Measurements from ENCODE around the gene NPB.
A peak's percentile ranks its signal among the peaks of the same experiment; 100 is the strongest.

Gene NPB

DNA sequence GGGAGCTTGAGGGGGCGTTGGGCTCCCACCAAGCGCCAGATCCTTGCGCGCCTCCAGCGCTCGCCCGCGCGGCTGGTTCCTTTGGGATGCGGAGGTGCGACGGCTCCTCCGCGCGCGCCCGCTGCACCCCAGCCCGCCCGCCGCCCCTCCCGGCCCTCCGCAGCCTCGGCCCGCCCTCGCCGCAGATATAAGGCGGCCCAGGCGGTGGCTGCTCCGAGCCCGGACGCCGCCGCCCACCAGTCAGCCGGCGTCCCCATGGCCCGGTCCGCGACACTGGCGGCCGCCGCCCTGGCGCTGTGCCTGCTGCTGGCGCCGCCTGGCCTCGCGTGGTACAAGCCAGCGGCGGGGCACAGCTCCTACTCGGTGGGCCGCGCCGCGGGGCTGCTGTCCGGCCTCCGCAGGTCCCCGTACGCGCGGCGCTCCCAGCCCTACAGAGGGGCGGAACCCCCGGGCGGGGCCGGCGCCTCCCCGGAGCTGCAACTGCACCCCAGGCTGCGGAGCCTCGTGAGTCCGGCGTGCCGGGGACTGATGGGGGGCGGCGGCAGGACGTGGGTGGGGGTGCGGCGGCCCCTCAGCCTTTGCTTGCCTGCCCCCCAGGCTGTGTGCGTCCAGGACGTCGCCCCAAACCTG is at the start of gene NPB:
NPB (plus strand) TSS at position 216 of the 630 bp plus-strand sequence; CDS start at position 256, 40 bp downstream.
- DNase-seq (ENCODE audit: low read depth) = no peak

DNA sequence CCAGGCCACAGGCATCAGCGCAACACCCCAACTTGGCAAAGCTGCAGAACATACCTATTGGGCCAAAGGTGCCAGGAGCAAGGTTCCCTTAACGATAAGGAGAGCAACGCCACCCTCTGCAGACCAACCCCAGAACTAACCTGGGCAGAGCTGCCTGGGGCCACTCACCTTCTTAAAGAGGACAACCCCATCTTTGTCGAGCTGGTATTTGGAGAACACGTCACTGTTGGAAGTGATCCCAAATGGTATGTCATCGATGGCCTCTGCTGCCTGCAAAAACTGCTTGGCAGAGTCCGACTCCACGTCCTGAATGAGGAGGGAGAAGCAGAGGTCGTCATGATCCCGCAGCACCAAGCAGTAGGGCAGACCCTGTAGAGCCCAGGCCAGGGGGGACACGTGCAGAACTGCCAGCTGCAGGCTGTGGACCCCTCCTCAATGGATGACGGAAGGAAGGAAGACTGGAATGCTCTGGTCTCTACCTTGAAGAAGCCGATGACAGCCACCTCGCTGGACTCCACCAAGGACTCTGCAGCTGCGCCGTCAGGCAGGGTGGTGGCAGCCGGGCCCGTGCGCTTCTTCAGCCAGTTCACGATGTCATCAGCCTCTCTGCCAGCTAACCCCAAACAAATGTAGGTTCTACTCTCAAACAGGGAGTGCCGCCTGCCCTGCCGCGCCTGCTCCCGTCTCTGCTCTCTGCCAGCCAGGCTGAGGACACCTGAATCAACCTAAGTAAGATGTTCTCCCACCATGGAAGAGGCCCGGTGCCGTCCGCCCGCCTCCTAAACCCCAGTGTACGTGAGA is 46.9 kb upstream of the NPB start:
- DNase-seq (ENCODE audit: low read depth) = no peak

DNA sequence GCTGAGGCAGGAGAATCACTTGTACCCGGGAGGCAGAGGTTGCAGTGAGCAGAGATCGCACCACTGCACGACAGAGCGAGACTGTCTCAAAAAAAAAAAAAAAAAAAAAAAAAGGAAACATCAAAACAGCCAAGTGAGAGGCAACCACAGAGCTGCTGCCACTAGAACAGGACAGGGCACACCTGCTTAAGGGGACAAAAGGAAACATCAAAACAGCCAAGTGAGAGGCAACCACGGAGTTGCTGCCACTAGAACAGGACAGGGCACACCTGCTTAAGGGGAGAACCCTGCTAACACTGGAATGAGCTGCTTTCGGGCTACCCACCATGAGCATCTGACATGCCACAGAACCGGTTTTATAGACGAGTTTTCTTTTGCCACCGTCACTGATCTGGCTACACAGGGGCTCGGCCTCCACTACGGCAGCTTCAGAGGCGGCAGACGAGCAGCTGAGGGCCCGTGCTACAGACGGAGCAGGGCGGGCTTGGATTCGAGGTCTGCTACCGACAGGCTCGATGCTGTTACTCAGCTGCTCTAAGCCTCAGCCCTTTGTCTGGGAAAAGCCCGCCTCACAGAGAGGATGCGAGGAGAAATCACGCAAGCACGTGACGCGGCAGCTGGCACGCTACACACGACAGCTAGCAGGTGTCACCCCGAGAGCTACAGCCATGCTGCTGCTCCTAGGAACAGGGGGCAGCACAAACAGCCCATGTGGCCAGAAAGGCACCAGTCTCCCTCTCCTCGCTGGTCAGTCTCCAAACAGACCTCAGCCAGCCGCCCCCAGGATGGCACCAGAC is 43.7 kb upstream of the NPB start:
- no peak for DNase-seq (ENCODE audit: low read depth)

DNA sequence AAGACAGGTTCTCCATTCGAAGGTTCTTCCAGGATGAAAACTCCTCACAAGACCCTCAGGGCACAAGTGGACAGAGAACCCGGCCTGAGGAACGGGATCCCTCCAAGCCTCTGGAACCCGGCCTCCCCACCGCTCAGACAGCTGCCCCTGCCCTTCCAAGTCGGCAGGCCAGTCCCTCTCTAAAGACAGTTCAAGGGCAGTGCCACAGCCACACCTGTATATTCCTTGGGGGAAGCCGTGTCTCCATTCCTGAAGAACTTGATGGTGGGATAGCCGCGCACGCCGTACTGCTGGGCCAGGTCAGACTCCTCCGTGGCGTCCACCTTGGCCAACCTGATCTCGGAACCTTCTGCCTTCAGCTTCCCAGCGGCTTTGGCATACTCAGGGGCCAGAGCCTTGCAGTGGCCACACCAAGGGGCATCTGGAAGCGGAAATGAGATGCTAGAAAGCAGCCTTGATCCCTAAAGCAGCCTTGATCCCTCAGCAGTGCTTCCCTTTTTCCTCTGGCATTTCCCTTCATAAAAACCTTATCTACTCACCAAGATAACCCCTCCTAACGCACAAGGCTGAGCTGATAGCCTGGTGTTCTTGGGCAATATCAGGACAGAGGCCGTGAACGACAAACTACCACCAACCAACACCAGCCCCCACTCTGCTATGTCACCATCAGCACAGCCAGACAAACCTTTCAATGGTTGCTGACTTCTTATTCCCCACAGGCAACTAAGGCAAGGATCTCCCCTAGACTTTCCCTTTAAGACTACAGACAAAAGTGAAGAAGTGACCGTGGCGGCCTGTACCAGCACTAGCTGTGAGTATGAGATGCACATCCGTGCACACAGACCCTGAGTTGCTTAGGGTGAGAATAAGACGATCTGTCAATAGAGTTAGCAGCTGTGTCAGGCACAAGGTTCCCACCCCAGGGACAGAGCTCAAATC is 42.8 kb upstream of the NPB start:
- DNase-seq (ENCODE audit: low read depth) = no peak

DNA sequence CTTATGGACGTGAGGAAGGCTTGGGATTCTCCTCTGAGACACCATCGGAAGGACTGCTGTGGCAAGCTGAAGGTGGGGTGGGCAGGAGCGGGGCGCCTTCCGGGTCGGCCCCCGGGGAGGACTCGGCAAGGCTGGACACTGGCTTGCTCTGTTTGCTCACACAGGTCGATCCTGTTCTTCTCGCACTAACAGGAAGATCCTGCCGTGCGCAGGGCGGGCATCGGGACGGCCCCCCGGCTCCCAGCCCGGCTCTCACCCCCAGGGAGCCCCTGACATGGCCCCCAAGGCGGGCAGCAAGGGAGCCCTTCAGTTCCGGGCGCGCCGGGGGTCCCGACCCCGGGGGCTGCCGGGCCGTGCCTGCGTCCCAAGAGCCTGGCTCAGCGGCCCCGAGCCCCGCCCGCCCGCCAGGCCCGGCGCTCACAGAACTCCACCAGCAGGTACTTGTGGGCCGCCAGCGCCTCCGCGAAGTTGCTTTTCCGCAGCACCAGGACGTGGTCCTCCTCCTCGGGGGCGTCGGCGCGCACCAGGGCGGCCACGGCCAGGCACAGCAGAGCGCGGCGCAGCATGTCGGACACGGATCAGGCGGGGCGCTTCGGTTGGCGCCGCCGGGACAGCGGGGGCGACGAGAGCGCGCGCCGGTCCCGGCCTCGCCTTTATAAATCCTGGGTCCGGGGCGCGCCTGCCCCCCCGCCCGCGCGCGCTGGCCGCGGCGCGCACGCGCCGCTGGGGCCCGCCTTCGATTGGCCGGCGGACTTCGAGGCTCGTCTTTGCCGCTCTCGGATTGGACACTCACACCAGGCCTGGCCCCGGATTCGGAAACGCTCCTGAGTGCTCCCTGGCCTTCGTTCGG is 41.9 kb upstream of the NPB start, which contains the start of gene P4HB:
P4HB (minus strand) TSS at position 630 of the 850 bp plus-strand sequence; CDS start at position 566, 64 bp downstream.
- DNase-seq (ENCODE audit: low read depth) = no peak

DNA sequence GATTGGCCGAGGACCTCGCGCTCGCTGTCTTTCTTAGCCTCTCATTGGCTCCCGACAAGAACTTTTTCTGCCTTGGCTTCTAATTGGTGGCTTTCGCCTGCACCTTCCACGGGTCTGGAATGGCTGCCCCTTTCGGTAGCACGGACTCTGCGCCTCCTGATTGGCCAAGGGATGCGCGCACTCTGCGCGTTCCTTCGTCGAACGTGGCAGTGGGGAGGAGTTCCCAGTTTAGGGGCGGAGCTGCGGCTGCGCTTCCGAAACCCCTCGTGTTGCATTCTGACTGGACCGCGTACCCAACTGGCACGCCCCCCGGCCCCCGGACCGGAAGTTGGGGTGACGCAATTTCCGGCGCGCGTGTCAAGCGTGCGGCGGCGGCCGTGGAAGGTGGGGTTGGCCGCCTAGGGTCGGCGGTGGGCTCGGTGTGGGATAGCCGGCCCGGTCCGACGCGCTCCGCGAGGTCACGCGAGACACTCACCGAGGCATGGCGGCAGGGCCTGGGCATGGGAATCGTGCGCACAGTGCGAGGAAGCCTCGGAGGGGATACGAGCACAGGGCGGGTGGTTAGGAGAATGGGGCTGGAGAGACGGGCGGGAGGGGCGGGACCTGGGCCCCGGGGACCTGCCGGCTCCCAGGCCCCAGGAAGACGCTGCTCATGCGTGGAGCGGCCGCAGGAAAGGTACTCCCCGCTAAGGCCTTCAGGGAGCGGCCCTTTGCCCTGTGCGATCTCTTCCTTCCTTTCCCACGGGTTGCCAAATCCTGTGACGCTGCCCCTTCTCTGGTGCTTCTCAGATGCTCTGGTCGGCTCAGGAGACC is 41.1 kb upstream of the NPB start:
- peak; percentile 100 for DNase-seq (ENCODE audit: low read depth)

DNA sequence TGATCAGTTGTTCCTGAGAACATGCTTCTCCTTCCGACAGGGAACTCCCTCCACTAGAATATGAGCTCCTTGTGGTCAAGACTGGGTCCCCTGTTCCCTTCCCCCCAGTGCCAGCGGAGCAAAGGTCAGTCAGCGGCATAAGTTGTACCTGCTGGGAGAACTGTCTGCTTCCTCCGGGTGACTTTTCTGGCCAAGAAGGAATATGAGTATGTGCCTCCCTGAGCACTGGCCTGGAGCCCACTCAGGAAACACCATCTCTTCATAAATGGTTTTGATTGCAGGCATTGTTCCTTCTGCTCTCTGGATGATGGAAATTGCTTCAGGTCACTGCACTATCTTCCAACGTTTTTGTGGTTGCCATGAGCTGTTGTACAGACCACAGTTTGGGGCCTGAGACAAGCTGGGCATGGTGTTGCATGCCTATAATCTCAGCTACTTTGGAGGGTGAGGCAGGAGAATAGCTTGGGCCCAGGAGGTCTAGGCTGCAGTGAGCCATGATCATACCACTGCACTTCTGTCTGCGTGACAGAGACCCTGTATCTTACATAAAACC is 38.8 kb upstream of the NPB start:
- DNase-seq (ENCODE audit: low read depth) = peak; percentile 57

DNA sequence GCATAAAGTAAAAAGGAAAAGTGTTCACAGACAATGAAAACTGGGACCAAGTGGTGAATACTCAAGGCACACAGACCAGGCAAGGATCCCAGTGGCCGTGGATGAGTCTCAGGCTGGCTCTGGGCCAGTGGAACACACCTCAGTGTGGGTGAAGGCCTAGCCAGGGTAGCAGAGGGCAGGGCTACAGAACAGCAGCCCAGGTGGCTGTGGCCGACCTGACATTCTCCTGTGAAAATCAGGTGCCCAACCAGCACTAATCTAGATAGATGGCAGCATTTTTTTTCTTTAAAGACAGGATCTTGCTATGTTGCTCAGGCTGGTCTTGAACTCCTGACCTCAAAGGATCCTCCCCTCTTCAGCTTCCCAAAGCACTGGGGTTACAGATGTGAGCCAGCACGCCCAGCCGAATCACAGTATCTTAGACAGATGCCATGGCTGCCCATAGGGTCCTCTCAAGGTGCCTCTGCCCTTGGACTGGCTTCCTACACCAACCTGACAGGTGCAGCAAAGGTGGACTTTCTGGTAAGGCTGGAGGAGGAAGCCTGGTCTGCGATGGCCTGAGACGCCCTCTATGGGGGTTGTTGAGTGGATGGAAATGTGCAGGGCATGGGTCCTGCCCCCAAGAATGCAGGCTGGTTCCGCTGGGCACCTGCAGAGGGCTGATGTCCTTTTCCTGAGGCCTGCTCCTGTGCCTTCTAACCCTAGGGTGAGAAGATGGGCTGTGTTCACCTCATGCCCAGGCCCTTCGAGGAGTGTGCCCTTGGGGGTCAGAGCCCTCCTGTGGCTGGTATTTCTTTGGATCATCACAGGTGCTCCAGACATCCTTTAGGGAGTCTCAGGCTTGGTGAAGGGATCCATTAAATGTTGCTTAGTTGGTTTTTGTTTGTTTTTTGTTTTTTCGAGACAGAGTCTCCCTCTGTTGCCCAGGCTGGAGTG is 37.9 kb upstream of the NPB start:
- DNase-seq (ENCODE audit: low read depth) = no peak

DNA sequence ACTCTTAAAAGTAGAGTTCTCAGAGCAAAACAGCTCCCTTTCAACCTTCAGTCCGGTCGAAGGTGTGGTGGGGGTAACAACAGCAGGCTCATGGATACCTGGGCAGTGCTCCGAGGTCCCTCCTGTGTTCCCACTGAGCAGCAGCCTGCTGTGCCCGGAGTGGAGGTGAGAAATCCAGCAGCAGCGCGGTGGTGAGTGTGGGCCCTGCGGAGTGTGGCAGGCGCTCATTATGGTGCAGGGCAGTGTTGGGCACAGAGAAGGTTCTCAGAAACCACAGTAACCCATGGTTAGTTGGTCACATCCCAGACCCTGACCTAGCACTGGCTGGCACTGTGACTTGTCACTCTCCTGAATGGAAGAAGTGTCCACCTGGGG is 36.7 kb upstream of the NPB start:
- DNase-seq (ENCODE audit: low read depth) = no peak

DNA sequence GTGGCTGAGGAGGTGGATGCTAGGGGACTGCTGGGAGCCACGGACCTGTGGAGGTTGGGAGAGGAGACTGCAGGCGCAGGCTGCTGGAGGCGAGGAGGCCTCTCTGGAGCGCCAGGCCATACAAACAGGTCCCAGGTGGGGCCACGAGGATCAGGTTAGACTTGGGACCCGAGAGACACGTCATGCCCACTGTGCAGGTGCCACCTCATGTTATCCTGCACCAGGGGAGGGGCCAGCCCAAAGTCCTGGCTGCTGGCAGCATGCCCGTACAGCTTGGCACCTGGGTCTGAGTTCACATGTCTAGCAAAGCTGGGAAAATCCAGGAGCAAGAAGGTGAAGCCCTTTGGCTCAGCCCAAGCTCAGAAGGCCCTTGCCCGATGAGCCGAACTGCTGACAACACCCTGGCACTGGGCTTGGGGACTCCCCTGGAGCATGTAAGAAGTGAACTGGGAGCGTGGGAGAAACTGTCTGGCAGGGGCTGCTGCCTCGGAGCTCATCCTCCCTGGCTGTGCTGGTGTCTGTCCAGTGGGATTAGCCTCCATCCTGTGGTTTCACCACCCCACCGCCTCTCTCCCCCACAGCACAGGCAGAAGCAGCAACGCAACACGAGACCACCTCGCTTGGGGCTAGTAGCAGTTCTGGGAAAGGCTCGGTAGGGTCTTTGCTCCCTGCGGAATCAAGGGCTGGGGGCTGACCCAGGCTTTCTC is 36.2 kb upstream of the NPB start:
- no peak for DNase-seq (ENCODE audit: low read depth)

DNA sequence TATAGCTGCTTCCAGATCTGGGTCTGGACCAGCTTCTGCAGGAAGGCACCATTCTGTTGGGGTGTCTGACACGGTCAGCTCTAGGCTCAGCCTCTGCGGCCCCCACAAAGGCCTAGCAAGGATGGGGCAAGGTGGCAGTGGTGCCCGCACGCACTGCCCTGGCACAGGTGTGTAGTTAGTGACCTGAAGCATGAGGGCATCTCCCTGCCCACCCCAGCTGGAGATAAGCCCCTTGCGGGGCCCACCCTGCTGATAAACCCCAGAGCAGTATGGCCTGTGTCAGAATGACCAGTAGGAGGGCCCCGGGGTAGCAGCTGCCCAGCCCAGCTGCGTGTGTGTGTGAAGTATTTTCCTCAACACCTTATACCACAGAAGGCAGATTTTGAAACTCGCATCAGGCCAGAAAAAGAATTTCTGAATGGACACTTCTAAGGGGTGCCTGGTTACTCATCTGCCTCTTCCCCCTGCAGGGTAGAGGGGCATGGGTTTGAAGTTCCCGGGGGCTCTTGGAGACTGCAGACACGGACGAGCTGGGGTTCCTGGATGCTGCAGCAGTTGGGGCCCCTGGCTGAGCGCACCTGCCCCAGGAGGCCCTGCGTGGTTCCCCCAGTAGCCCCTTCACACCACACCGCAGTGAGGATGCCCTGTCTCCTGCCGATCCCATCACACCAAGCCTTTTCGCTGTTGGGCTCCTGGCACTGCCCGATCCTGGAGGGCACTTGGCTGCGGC is 35.4 kb upstream of the NPB start:
- no peak for DNase-seq (ENCODE audit: low read depth)

DNA sequence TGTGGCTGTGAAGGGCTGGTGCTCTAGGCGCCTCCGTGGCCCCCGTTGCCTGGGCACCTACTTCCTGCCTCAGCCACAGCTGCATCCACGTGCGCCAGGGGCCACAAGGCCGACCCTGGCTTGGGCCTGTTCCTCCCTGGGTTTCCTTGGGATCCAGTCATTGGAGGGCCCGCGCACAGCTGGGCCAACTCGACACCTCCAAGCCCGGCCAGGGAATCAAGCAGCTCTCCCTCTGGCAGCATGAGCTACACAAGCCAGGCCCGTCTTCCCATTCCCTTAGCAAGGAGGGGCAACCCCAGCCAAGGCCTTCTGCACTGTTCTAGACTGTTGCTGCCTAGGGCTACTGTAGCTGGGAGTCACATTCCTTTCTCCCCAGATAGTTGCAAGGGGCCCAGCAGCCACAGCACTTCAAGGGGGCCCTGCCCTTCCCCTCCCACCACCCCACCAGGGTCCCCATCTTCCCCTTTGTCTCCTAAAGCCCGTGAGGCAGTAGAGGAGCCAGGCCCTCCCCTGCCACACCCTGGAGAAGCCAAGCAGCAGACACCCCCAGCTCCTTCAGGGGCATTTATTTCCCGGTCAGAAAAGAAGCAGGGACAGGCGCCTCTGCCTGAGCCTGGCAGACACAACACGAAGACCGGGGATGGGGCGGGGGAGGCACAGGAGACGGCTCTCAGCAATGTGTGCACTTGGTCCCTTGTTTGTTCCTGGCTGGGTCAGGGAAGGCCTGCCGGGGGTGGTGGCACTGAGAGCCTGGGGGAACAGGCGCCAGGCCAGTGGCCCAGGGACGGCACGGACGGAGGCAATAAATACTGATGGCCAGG is 34.7 kb upstream of the NPB start:
- DNase-seq (ENCODE audit: low read depth) = peak; percentile 73

DNA sequence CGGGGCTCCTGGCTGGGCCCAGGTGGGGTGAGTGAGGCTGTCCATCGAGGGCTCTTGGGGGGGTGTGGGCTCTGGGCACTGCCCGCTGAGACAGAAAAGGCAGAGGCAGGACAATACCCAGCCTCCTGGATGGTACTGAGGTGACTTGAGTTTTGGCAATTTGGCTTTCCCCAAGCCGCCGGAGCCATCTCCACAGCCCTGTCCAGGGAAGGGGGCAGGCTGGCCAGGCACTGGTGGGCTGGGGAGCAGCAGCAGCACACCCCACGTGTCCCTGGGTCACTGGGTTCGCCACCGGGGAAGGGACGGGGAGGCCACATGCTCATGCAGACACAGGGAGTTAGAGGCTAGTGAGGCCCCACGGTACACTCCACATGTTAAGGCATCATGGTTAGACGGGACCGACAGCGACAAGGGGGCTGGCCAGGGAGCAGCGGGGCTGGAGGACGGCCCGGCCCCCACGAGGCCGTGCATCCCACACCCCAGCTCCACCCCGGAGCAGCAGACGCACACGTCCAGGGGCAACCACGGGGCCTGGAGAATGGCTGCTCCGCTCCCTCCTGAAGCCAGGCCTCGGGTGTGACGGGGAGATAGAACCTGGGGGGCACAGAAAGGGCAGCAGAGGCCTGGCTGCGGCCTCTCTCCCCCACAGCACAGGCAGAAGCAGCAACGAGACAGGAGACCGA is 33.9 kb upstream of the NPB start:
- no peak for DNase-seq (ENCODE audit: low read depth)

DNA sequence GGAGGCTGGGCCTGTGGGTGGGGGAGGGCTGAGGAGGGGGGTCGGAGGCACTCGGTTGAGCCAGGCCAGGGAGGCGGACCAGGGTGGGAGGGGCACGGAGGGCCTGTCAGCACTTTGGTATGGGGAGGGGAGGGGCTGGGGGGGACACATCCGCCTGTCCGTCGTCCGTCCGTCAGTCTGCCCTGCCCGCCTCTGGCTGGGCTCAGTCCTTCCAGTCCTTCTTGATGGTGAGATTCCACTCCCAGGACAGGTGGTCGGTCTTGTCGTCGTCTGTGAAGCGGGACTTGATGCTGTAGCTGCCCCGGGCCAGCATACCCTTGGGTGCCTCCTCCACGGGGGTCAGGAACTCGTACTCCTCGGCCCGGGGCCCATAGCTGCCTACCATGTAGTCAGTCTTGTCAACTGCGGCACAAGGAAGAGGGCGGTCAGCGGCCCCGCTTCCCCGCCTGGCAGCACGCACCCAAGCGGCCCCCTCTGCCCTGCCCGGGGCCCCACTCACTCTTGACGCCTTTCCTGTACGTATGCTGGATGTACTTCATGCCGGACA is 33.3 kb upstream of the NPB start:
- peak; percentile 93 for DNase-seq (ENCODE audit: low read depth)

Measured in fibroblast of gingiva (primary cell).